GM12872 (cell line): ENCODE measurements around the gene TDRKH.

Experiments used
- CTCF ChIP-seq: IDR thresholded peaks from 3 replicates; pipeline ENCODE4 v1.5.1; 2011; ENCODE audit warnings: low read depth, mild to moderate bottlenecking, low read length, moderate library complexity; ENCODE audit not compliant: insufficient read depth

TDRKH gene

GRCh38 chr1:151779852-151780251 lies 10.4 kb downstream of the TDRKH start:
- no peak for TF ChIP-seq CTCF

- no peak for TF ChIP-seq CTCF
Measured at GRCh38 chr1:151777317-151777716, 13.0 kb downstream of the TDRKH start.

GRCh38 chr1:151776665-151777062 lies 13.6 kb downstream of the TDRKH start:
- no peak for TF ChIP-seq CTCF

GRCh38 chr1:151775894-151776664 lies 14.2 kb downstream of the TDRKH start:
- TF ChIP-seq CTCF = no peak

GRCh38 chr1:151774256-151774922 lies 15.9 kb downstream of the TDRKH start:
- no peak for TF ChIP-seq CTCF

GRCh38 chr1:151773702-151774101 lies 16.6 kb downstream of the TDRKH start:
- no peak for TF ChIP-seq CTCF

- no peak for TF ChIP-seq CTCF
Measured at GRCh38 chr1:151763990-151764389, 26.3 kb downstream of the TDRKH start.
